Hepatocyte (in vitro differentiated cells): Measurements from ENCODE around the gene TRMT61B. TPM values are rescaled to one million over a fixed set of nuclear protein-coding genes. Genes with fewer than 3 reads are reported as not detected.

ENCODE experiments used
- DNase-seq: peaks from one replicate; pipeline ENCODE4 v3.0.0-alpha.2; 2016; ENCODE audit warnings: low spot score
- H2AFZ ChIP-seq: fragments of 200-600 bp; sonication (generic); 2 replicates; pipeline ENCODE4 v1.6.0; 2016; ENCODE audit warnings: antibody characterized with exemption, mild to moderate bottlenecking
- H3K27ac ChIP-seq: fragments of 200-600 bp; sonication (generic); 2 replicates; pipeline ENCODE4 v1.5.1; 2016; ENCODE audit warnings: mild to moderate bottlenecking
- H3K27me3 ChIP-seq: fragments of 200-600 bp; sonication (generic); 2 replicates; pipeline ENCODE4 v1.6.1; 2016
- H3K36me3 ChIP-seq: fragments of 200-600 bp; sonication (generic); replicated peaks from 2 replicates; pipeline ENCODE4 v1.5.1; 2016; ENCODE audit warnings: low read depth; ENCODE audit not compliant: insufficient read depth
- H3K4me1 ChIP-seq: fragments of 200-600 bp; sonication (generic); 2 replicates; pipeline ENCODE4 v1.5.1; 2016; ENCODE audit warnings: mild to moderate bottlenecking, moderate library complexity; ENCODE audit not compliant: insufficient read depth
- H3K4me2 ChIP-seq: fragments of 200-600 bp; sonication (generic); 2 replicates; pipeline ENCODE4 v1.6.0; 2016
- H3K4me3 ChIP-seq: fragments of 200-600 bp; sonication (generic); 2 replicates; pipeline ENCODE4 v1.5.1; 2016; ENCODE audit warnings: mild to moderate bottlenecking
- H3K79me2 ChIP-seq: fragments of 200-600 bp; sonication (generic); 2 replicates; pipeline ENCODE4 v1.6.0; 2017; ENCODE audit warnings: mild to moderate bottlenecking
- H3K9me2 ChIP-seq: fragments of 200-600 bp; sonication (generic); replicated peaks from 2 replicates; pipeline ENCODE4 v1.6.0; 2017; ENCODE audit warnings: mild to moderate bottlenecking; ENCODE audit not compliant: insufficient read depth
- H3K9me3 ChIP-seq: fragments of 200-600 bp; sonication (generic); 2 replicates; pipeline ENCODE4 v1.5.1; 2016; ENCODE audit warnings: low read depth, mild to moderate bottlenecking
- H4K20me1 ChIP-seq: fragments of 200-600 bp; sonication (generic); 2 replicates; pipeline ENCODE4 v1.6.0; 2016; ENCODE audit warnings: mild to moderate bottlenecking; ENCODE audit not compliant: insufficient read depth, poor library complexity, severe bottlenecking
- CTCF ChIP-seq: fragments of 200-600 bp; sonication (generic); IDR thresholded peaks from 2 replicates; pipeline ENCODE4 v1.5.1; 2016; ENCODE audit warnings: antibody characterized with exemption, mild to moderate bottlenecking; ENCODE audit not compliant: poor library complexity
- EZH2 ChIP-seq: fragments of 200-600 bp; sonication (generic); IDR thresholded peaks from 2 replicates; pipeline ENCODE4 v1.6.1; 2016; ENCODE audit warnings: antibody characterized with exemption, mild to moderate bottlenecking, borderline replicate concordance
- EZH2phosphoT487 ChIP-seq: fragments of 200-600 bp; sonication (generic); IDR thresholded peaks from one replicate; pipeline ENCODE4 v1.6.1; 2018; ENCODE audit warnings: antibody characterized with exemption, mild to moderate bottlenecking, low read depth, moderate library complexity; ENCODE audit not compliant: unreplicated experiment, severe bottlenecking
- WGBS: methylation state at CpG from one replicate; pipeline ENCODE4 v1.1.6; 2016; ENCODE audit warnings: low lambda C conversion rate; ENCODE audit errors: missing lambda C conversion rate; 5-methylcytosine and 5-hydroxymethylcytosine counted together
- polyA plus RNA-seq: library from polyadenylated mRNA; unstranded; fragments of >200 nt; fragmentation: Nextera tagmentation; extraction: Ambion mirVana; gene quantifications from 2 replicates; pipeline ENCODE4 v1.2.1, GENCODE V29; 2016
- total RNA-seq: library from RNA; depleted of rRNA; stranded (reverse); fragments of >200 nt; gene quantifications from 2 replicates; pipeline ENCODE4 v1.2.3, GENCODE V29; 2014

The TRMT61B gene
- total RNA-seq: 11.2 and 15.2 TPM in 2 replicates
- polyA plus RNA-seq: 9.8 and 17.0 TPM in 2 replicates

GRCh38 chr2:28870146-28870891 is at the start of gene TRMT61B:
TRMT61B (minus strand) TSS chr2:28870309; CDS start chr2:28870277, 32 bp downstream.
- peak within 1 kb of the TSS; percentile 71 for H3K4me3 ChIP-seq
- peak within 1 kb of the TSS; percentile 74 for H3K27ac ChIP-seq
- no peaks in the 10 kb centered on the region for H3K9me3 ChIP-seq
- no peaks in the 10 kb centered on the region for H3K9me2 ChIP-seq
- peak within 1 kb of the TSS; percentile 90 for H3K4me2 ChIP-seq
- H2AFZ ChIP-seq: peak within 1 kb of the TSS; percentile 87
- no peaks in the 10 kb centered on the region for H3K36me3 ChIP-seq
- H3K27me3 ChIP-seq: peaks cover 8% of the 10 kb centered on the region
- WGBS: 2% methylated on average over 57 of the region's 57 CpGs
- peaks cover 38% of the 10 kb centered on the region for H3K79me2 ChIP-seq
- H4K20me1 ChIP-seq: no peaks in the 10 kb centered on the region
- peaks cover 16% of the 10 kb centered on the region for H3K4me1 ChIP-seq
- DNase-seq: peak; percentile 98
- TF ChIP-seq EZH2 (no peak), CTCF (no peak), EZH2phosphoT487 (no peak)

- Histone ChIP-seq H3K79me2 (peaks cover 23% of the 10 kb centered on the region), H3K4me3 (no peak overlapping the region), H4K20me1 (no peaks in the 10 kb centered on the region), H3K27ac (no peak overlapping the region), H3K9me3 (no peaks in the 10 kb centered on the region), H3K36me3 (no peaks in the 10 kb centered on the region), H3K9me2 (no peaks in the 10 kb centered on the region), H3K4me1 (no peaks in the 10 kb centered on the region), H3K4me2 (no peak overlapping the region), H2AFZ (no peak overlapping the region), H3K27me3 (no peaks in the 10 kb centered on the region)
- TF ChIP-seq EZH2 (no peak), CTCF (no peak), EZH2phosphoT487 (no peak)
- WGBS: 93% methylated on average over 1 of the region's 1 CpG
- DNase-seq: no peak
These were observed 45.8 kb upstream of the TRMT61B start for GRCh38 chr2:28915939-28916338.

- Histone ChIP-seq H3K27me3 (no peaks in the 10 kb centered on the region), H3K27ac (no peak overlapping the region), H3K79me2 (peaks cover 54% of the 10 kb centered on the region), H3K4me2 (no peak overlapping the region), H3K4me1 (no peaks in the 10 kb centered on the region), H3K36me3 (no peaks in the 10 kb centered on the region), H4K20me1 (no peaks in the 10 kb centered on the region), H3K4me3 (no peak overlapping the region), H3K9me3 (no peaks in the 10 kb centered on the region), H2AFZ (no peak overlapping the region), H3K9me2 (no peaks in the 10 kb centered on the region)
- DNase-seq: no peak
- 90% methylated on average over 6 of the region's 6 CpGs for WGBS
- TF ChIP-seq EZH2phosphoT487: no peak
- TF ChIP-seq EZH2: no peak
- TF ChIP-seq CTCF: no peak
These were observed 39.7 kb upstream of the TRMT61B start for GRCh38 chr2:28909655-28910353.
